ENCODE data around the gene PRKAG2. TPM values are rescaled to one million over a fixed set of nuclear protein-coding genes. Genes with fewer than 3 reads are reported as not detected.
A peak's percentile ranks its signal among the peaks of the same experiment; 100 is the strongest.

PRKAG2 gene
- total RNA-seq, 4 donors from 2014 or later = 7.5 to 14.3 (median 12.2) TPM

GRCh38 chr7:151600331-151600730, 276.6 kb downstream of the PRKAG2 start:
- 80 to 83% methylated on average over 3 of the region's 3 CpGs for WGBS, 2 donors
- DNase-seq (ENCODE audit: low spot score in 2 of 2) = no peak
- no peak overlapping the region for H3K4me3 ChIP-seq (ENCODE audit: low read depth, poor library complexity, severe bottlenecking)
- intact Hi-C loops (cut with DNase I; ENCODE audit: low total_unique reads) = no loop called here
- TF ChIP-seq CTCF (IDR thresholded peaks at IDR 0.05) = no peak
- TF ChIP-seq POLR2A (IDR thresholded peaks at IDR 0.05) = no peak

- DNase-seq (ENCODE audit: low spot score in 2 of 2) = no peak
- no peak for TF ChIP-seq POLR2A (IDR thresholded peaks at IDR 0.05)
- no peak for TF ChIP-seq CTCF (IDR thresholded peaks at IDR 0.05)
- H3K4me3 ChIP-seq (ENCODE audit: low read depth, poor library complexity, severe bottlenecking) = no peak overlapping the region
- WGBS, 2 donors = 59 to 60% methylated on average over 10 of the region's 10 CpGs
- intact Hi-C loops (cut with DNase I; ENCODE audit: low total_unique reads) = no loop called here
Measured at GRCh38 chr7:151599401-151600227, 277.3 kb downstream of the PRKAG2 start.

GRCh38 chr7:151597541-151598444, 279.1 kb downstream of the PRKAG2 start:
- peak in 1 of 2 donors; percentile 1 for DNase-seq (ENCODE audit: low spot score in 2 of 2)
- intact Hi-C loops (cut with DNase I; ENCODE audit: low total_unique reads) = no loop called here
- no peak overlapping the region for H3K4me3 ChIP-seq (ENCODE audit: low read depth, poor library complexity, severe bottlenecking)
- 83 to 84% methylated on average over 7 of the region's 7 CpGs for WGBS, 2 donors
- no peak for TF ChIP-seq CTCF (IDR thresholded peaks at IDR 0.05)
- TF ChIP-seq POLR2A (IDR thresholded peaks at IDR 0.05) = no peak

GRCh38 chr7:151595702-151596350, 281.1 kb downstream of the PRKAG2 start:
- DNase-seq (ENCODE audit: low spot score in 2 of 2) = peak in 1 of 2 donors; percentile 9
- TF ChIP-seq POLR2A (IDR thresholded peaks at IDR 0.05) (no peak), CTCF (IDR thresholded peaks at IDR 0.05) (no peak)
- intact Hi-C loops (cut with DNase I; ENCODE audit: low total_unique reads) = no loop called here
- 70 to 73% methylated on average over 3 of the region's 3 CpGs for WGBS, 2 donors
- H3K4me3 ChIP-seq (ENCODE audit: low read depth, poor library complexity, severe bottlenecking) = no peak overlapping the region

- 77 to 90% methylated on average over 12 of the region's 12 CpGs for whole genome bisulfite sequencing, 2 donors
- DNase-seq (ENCODE audit: low spot score in 2 of 2) = peak; percentile 12 to 76
- TF ChIP-seq POLR2A (IDR thresholded peaks at IDR 0.05) (no peak), CTCF (IDR thresholded peaks at IDR 0.05) (no peak)
- no peak overlapping the region for H3K4me3 ChIP-seq (ENCODE audit: low read depth, poor library complexity, severe bottlenecking)
- intact Hi-C loops (cut with DNase I; ENCODE audit: low total_unique reads) = no loop called here
Measured at GRCh38 chr7:151592868-151593486, 283.9 kb downstream of the PRKAG2 start.

Data from lower leg skin (tissue), 4 donors.